HL-60/S4 (cell line): ENCODE results near the gene TRPC3.

Source experiments
- in situ Hi-C: fragments of 300-500 bp; cut with MboI; formaldehyde crosslinking; loops from 2 replicates; pipeline ENCODE4 v1.14.3; 2022; ENCODE audit warnings: low sequenced_read_pairs

TRPC3 gene

GRCh38 chr4:121876070-121876469, 75.8 kb downstream of the TRPC3 start:
- in situ Hi-C loops, result no loop called here

GRCh38 chr4:121875652-121876051, 76.2 kb downstream of the TRPC3 start:
- in situ Hi-C loops, result no loop called here

GRCh38 chr4:121873604-121874003, 78.3 kb downstream of the TRPC3 start:
- in situ Hi-C loops, result no loop called here

- in situ Hi-C loops, result no loop called here
Measured at GRCh38 chr4:121869841-121870822, 81.7 kb downstream of the TRPC3 start, which contains the start of gene BBS7. Gene BBS7 (minus strand): TSS chr4:121870474. CDS start chr4:121870313, 161 bp downstream.

- in situ Hi-C loops, result no loop called here
Measured at GRCh38 chr4:121863799-121864198, 88.1 kb downstream of the TRPC3 start.

- in situ Hi-C loops, result no loop called here
Measured at GRCh38 chr4:121861426-121861825, 90.4 kb downstream of the TRPC3 start.

GRCh38 chr4:121860121-121860520, 91.7 kb downstream of the TRPC3 start:
- in situ Hi-C loops, result no loop called here

- in situ Hi-C loops, result no loop called here
Measured at GRCh38 chr4:121851354-121851753, 100.5 kb downstream of the TRPC3 start.

- in situ Hi-C loops, result no loop called here
Measured at GRCh38 chr4:121846662-121847061, 105.2 kb downstream of the TRPC3 start.

- in situ Hi-C loops, result no loop called here
Measured at GRCh38 chr4:121842862-121843261, 109.0 kb downstream of the TRPC3 start.

GRCh38 chr4:121838136-121838535, 113.7 kb downstream of the TRPC3 start:
- in situ Hi-C loops, result no loop called here

GRCh38 chr4:121829511-121829910, 122.3 kb downstream of the TRPC3 start:
- in situ Hi-C loops, result no loop called here
